GM23248 (cell line): ENCODE measurements around the gene NUDT14. TPM values are rescaled to one million over a fixed set of nuclear protein-coding genes. Genes with fewer than 3 reads are reported as not detected.

ENCODE experiments used
- DNase-seq: peaks from one replicate; pipeline ENCODE4 v3.0.0-alpha.2; 2015
- H2AFZ ChIP-seq: fragments of 200-600 bp; sonication (generic); 2 replicates; pipeline ENCODE4 v1.6.1; 2016; ENCODE audit warnings: antibody characterized with exemption
- H3F3A ChIP-seq: fragments of 200-600 bp; sonication (generic); 2 replicates; pipeline ENCODE4 v1.6.1; 2016; ENCODE audit warnings: mild to moderate bottlenecking, antibody characterized with exemption, mixed run types; ENCODE audit not compliant: insufficient read depth
- H3K27ac ChIP-seq: fragments of 200-600 bp; sonication (generic); 2 replicates; pipeline ENCODE4 v1.5.1; 2016; ENCODE audit warnings: mild to moderate bottlenecking
- H3K27me3 ChIP-seq: fragments of 200-600 bp; sonication (generic); replicated peaks from 2 replicates; pipeline ENCODE4 v1.6.1; 2016; ENCODE audit warnings: mild to moderate bottlenecking; ENCODE audit not compliant: insufficient read depth
- H3K36me3 ChIP-seq: fragments of 200-600 bp; sonication (generic); 2 replicates; pipeline ENCODE4 v1.6.1; 2016; ENCODE audit warnings: low read depth, mild to moderate bottlenecking
- H3K4me1 ChIP-seq: fragments of 200-600 bp; sonication (generic); 2 replicates; pipeline ENCODE4 v1.6.1; 2016; ENCODE audit warnings: mild to moderate bottlenecking; ENCODE audit not compliant: insufficient read depth
- H3K4me2 ChIP-seq: fragments of 200-600 bp; sonication (generic); one replicate; pipeline ENCODE4 v1.6.1; 2016; ENCODE audit warnings: mild to moderate bottlenecking; ENCODE audit not compliant: unreplicated experiment
- H3K4me3 ChIP-seq: fragments of 200-600 bp; sonication (generic); 2 replicates; pipeline ENCODE4 v1.5.1; 2016; ENCODE audit warnings: mild to moderate bottlenecking
- H3K79me2 ChIP-seq: fragments of 200-600 bp; sonication (generic); 2 replicates; pipeline ENCODE4 v1.6.1; 2016; ENCODE audit warnings: mild to moderate bottlenecking; ENCODE audit not compliant: insufficient read depth
- H3K9ac ChIP-seq: fragments of 200-600 bp; sonication (generic); 2 replicates; pipeline ENCODE4 v1.6.1; 2016; ENCODE audit warnings: mild to moderate bottlenecking
- H3K9me2 ChIP-seq: fragments of 200-600 bp; sonication (generic); 2 replicates; pipeline ENCODE4 v1.6.1; 2016; ENCODE audit warnings: mixed run types, mild to moderate bottlenecking, moderate library complexity; ENCODE audit not compliant: insufficient read depth
- H3K9me3 ChIP-seq: fragments of 200-600 bp; sonication (generic); one replicate; pipeline ENCODE4 v1.6.1; 2017; ENCODE audit warnings: low read depth
- H4K20me1 ChIP-seq: fragments of 200-600 bp; sonication (generic); 2 replicates; pipeline ENCODE4 v1.6.0; 2016; ENCODE audit not compliant: insufficient read depth
- EZH2 ChIP-seq: fragments of 200-600 bp; sonication (generic); IDR thresholded peaks from 2 replicates; pipeline ENCODE4 v1.6.1; 2018; ENCODE audit warnings: antibody characterized with exemption, mild to moderate bottlenecking; ENCODE audit not compliant: insufficient read depth, poor library complexity, severe bottlenecking
- EZH2phosphoT487 ChIP-seq: fragments of 200-600 bp; sonication (generic); IDR thresholded peaks from 2 replicates; pipeline ENCODE4 v1.6.1; 2018; ENCODE audit warnings: antibody characterized with exemption, moderate library complexity, mild to moderate bottlenecking, low read depth; ENCODE audit not compliant: insufficient read depth
- WGBS, 2 experiments: methylation state at CpG; one replicate each; pipeline ENCODE4 v1.1.6; 2015 to 2017; ENCODE audit warnings: low lambda C conversion rate in 2 of 2, low coverage in 1 of 2; ENCODE audit errors: missing lambda C conversion rate in 2 of 2; 5-methylcytosine and 5-hydroxymethylcytosine counted together
- in situ Hi-C: fragments of 300-500 bp; cut with MboI; formaldehyde crosslinking; loops from 2 replicates; pipeline ENCODE4 v1.15.0; 2020
- polyA plus RNA-seq: library from polyadenylated mRNA; unstranded; fragments of >200 nt; fragmentation: Nextera tagmentation; extraction: Ambion mirVana; gene quantifications from 2 replicates; pipeline ENCODE4 v1.2.1, GENCODE V29; 2016
- total RNA-seq: library from RNA; depleted of rRNA; stranded (reverse); fragments of >200 nt; shearing (Covaris generic); gene quantifications from 2 replicates; pipeline ENCODE4 v1.2.3, GENCODE V29; 2014

NUDT14 gene
- total and polyA plus RNA-seq, 2 experiments from 2014 or later = 8.6 to 10.8 TPM

DNA sequence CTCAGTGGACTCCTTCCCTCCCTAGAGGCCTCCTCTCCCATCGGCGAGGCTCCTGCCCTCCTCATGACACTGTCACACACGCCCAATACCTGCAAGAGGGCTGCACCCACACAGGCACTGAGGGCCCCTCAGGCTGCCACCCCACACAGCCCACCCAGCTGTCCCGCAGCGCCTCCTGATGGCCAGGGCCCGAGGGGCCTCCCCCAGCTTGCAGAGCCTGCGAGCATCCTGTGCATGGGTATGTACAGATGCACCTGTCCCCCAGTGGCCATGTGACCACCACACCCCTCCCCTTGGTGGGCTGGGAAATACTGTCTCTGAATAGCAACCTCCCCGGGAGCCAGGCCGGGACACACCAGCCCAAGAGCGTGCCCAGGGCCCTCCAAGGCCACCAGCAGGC, 19.0 kb upstream of the NUDT14 start:
- H3K9me2 ChIP-seq = no peaks in the 10 kb centered on the region

DNA sequence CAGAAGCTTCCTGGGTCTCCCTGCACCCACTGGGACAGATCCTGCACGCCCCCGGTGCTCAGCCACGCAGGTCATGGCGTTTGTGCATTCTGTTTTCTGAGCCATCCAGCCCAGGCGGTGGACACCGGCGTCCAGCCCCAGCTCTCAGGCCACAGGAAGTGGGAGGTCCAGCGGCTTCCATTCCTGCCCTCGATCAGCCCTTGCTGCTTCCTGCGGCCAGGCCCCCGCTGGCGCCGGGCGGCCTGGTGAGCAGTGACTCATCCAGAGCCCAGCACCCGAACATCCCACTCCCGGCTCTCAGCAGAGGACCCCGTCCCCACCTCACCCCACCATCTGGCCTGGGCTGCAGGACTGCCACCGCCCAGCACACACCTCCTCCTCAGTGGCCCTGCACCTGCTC, 18.0 kb upstream of the NUDT14 start:
- no peak for TF ChIP-seq EZH2phosphoT487
- no peak for TF ChIP-seq EZH2
- in situ Hi-C loops = no loop called here
- H3K9me3 ChIP-seq = no peaks in the 10 kb centered on the region
- H3K9ac ChIP-seq = no peak overlapping the region
- peaks cover 17% of the 10 kb centered on the region for H3K27me3 ChIP-seq
- no peak for DNase-seq
- H4K20me1 ChIP-seq = no peaks in the 10 kb centered on the region
- 67 to 71% methylated on average over 17 to 18 of the region's 18 CpGs for WGBS, 2 experiments
- H3K79me2 ChIP-seq = no peaks in the 10 kb centered on the region
- no peak overlapping the region for H2AFZ ChIP-seq
- H3K27ac ChIP-seq = no peak overlapping the region
- H3K9me2 ChIP-seq = no peaks in the 10 kb centered on the region
- H3K4me1 ChIP-seq = no peaks in the 10 kb centered on the region
- no peak overlapping the region for H3K4me2 ChIP-seq
- no peaks in the 10 kb centered on the region for H3K36me3 ChIP-seq
- no peak overlapping the region for H3K4me3 ChIP-seq
- no peaks in the 10 kb centered on the region for H3F3A ChIP-seq

More for the DNA sequence above, 19.0 kb upstream of the NUDT14 start:
- H3K27ac ChIP-seq = no peak overlapping the region
- H3K9ac ChIP-seq = no peak overlapping the region
- 65 to 67% methylated on average over 10 of the region's 10 CpGs for WGBS, 2 experiments
- DNase-seq = no peak
- in situ Hi-C loops = no loop called here
- no peaks in the 10 kb centered on the region for H4K20me1 ChIP-seq
- no peak overlapping the region for H3K4me2 ChIP-seq
- no peak for TF ChIP-seq EZH2phosphoT487
- TF ChIP-seq EZH2 = no peak
- H3K36me3 ChIP-seq = no peaks in the 10 kb centered on the region
- peaks cover 15% of the 10 kb centered on the region for H3K27me3 ChIP-seq
- no peaks in the 10 kb centered on the region for H3K9me3 ChIP-seq
- H3K79me2 ChIP-seq = no peaks in the 10 kb centered on the region
- no peak overlapping the region for H3K4me3 ChIP-seq
- no peak overlapping the region for H2AFZ ChIP-seq
- no peaks in the 10 kb centered on the region for H3F3A ChIP-seq
- H3K4me1 ChIP-seq = no peaks in the 10 kb centered on the region

DNA sequence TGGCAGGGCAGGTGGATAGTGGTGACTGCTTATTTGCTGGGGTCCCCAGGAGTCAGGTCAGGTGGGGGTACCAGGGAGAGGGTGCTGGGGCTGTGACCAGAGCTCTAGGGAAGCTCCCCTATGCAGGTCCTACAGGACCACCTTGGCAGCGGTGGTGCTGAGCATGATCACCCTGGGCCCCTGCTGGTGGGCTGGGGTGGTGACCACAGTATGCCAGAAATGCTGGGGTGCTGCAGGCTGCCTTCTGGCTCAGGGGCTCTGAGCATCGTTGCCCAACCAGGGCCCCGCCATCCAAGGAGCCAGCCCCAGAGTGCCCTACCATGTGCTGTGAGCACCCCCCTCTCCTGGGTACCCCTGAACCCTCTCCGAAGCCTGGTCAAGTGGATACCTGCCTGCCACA, 17.5 kb upstream of the NUDT14 start:
- WGBS, 2 experiments = 58 to 73% methylated on average over 4 of the region's 4 CpGs

DNA sequence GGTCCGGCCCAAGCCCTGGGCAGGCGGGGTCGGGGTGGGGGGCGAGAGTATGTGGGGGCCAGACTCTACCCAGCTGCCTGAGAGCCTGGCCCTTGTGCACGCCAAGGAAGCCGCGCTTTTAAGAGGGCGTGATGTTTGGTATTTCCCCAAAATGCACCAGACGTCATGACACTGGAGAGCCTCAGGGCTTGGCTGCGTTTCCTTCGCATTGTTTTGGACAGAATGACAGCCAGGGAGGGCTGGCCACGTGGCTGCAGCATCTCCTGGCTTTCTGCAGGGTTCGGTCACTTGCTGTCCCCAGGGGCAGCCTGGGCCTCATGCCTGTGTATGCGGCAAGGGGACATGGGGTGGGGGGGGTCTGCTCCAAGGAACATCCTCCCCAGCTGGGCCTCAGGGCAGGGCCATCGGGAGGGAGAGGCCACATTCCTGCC, 16.1 kb upstream of the NUDT14 start:
- Histone ChIP-seq H3F3A (no peaks in the 10 kb centered on the region), H2AFZ (no peak overlapping the region), H4K20me1 (no peaks in the 10 kb centered on the region), H3K79me2 (no peaks in the 10 kb centered on the region), H3K27ac (no peak overlapping the region), H3K4me3 (no peak overlapping the region), H3K9ac (no peak overlapping the region), H3K9me3 (no peaks in the 10 kb centered on the region), H3K9me2 (no peaks in the 10 kb centered on the region), H3K4me1 (no peaks in the 10 kb centered on the region), H3K36me3 (no peaks in the 10 kb centered on the region), H3K4me2 (no peak overlapping the region), H3K27me3 (peaks cover 22% of the 10 kb centered on the region)
- in situ Hi-C loops = no loop called here
- TF ChIP-seq EZH2phosphoT487 = no peak
- no peak for TF ChIP-seq EZH2
- 0 to 2% methylated on average over 14 to 15 of the region's 15 CpGs for WGBS, 2 experiments
- DNase-seq = peak; percentile 82

More for the DNA sequence above, 17.5 kb upstream of the NUDT14 start:
- no peak for TF ChIP-seq EZH2phosphoT487
- TF ChIP-seq EZH2 = no peak
- Histone ChIP-seq H3K4me2 (no peak overlapping the region), H3K27ac (no peak overlapping the region), H3K4me3 (no peak overlapping the region), H3K79me2 (no peaks in the 10 kb centered on the region), H4K20me1 (no peaks in the 10 kb centered on the region), H2AFZ (no peak overlapping the region), H3K9me3 (no peaks in the 10 kb centered on the region), H3F3A (no peaks in the 10 kb centered on the region), H3K36me3 (no peaks in the 10 kb centered on the region), H3K9me2 (no peaks in the 10 kb centered on the region), H3K9ac (no peak overlapping the region), H3K27me3 (peaks cover 22% of the 10 kb centered on the region), H3K4me1 (no peaks in the 10 kb centered on the region)
- in situ Hi-C loops = no loop called here
- no peak for DNase-seq
